ENCODE data around the gene SLC35F1. TPM values are rescaled to one million over a fixed set of nuclear protein-coding genes. Genes with fewer than 3 reads are reported as not detected.

The SLC35F1 gene
- total and polyA plus RNA-seq, 2 donors (not counting 1 experiment from before 2014, with no cell fraction given), result not detected

- Histone ChIP-seq H3K27me3 (replicated peaks in 1 of 4; ENCODE audit: control extremely low read depth in 1 of 4, control insufficient read depth in 3 of 4, insufficient read depth in 4 of 4, low read length in 3 of 4) (no peaks in the 10 kb centered on the region), H3K4me1 (ENCODE audit: control insufficient read depth in 2 of 2, insufficient read depth in 2 of 2, low read length in 2 of 2) (no peaks in the 10 kb centered on the region), H3K9ac (ENCODE audit: low read length) (no peak overlapping the region), H3K9me3 (ENCODE audit: control extremely low read depth in 1 of 3, control insufficient read depth in 2 of 3, insufficient read depth in 1 of 3, low read length in 2 of 3) (peaks cover 0 to 5% (median 0%) of the 10 kb centered on the region in 3 donors), H2AFZ (ENCODE audit: insufficient read depth, low read depth, low read length, poor library complexity, severe bottlenecking) (no peak overlapping the region), H3K4me2 (replicated peaks; ENCODE audit: low read depth, low read length, poor library complexity, severe bottlenecking) (no peak overlapping the region), H3K79me2 (ENCODE audit: control insufficient read depth, insufficient read depth, low read length) (no peaks in the 10 kb centered on the region), H3K36me3 (replicated peaks in 1 of 2; ENCODE audit: control extremely low read depth in 1 of 2, control insufficient read depth in 1 of 2, extremely low read depth in 1 of 2, insufficient read depth in 2 of 2, low read length in 1 of 2) (no peaks in the 10 kb centered on the region), H4K20me1 (ENCODE audit: control insufficient read depth, insufficient read depth, low read length, poor library complexity, severe bottlenecking) (no peaks in the 10 kb centered on the region), H3K27ac (ENCODE audit: low read length in 2 of 2) (no peak overlapping the region), H3K4me3 (ENCODE audit: control extremely low read depth in 1 of 5, extremely low read depth in 1 of 5, insufficient read depth in 1 of 5, low read depth in 2 of 5, low read length in 4 of 5) (no peak overlapping the region)
- no peak for ATAC-seq (ENCODE audit: low read depth)
- H3K27me3 Mint-ChIP-seq, result peaks cover 3% of the 10 kb centered on the region
- POLR2A ChIA-PET, result no interaction called here
- DNase-seq, result no peak
- WGBS (ENCODE audit: insufficient coverage), result 83% methylated on average over 1 of the region's 1 CpG
- H3K27ac Mint-ChIP-seq, result no peak overlapping the region
- CTCF ChIA-PET, result no interaction called here
- intact Hi-C loops (cut with micrococcal nuclease), result no loop called here
- TF ChIP-seq EZH2 (IDR thresholded peaks at IDR 0.05; ENCODE audit: borderline replicate concordance, insufficient read depth, low read depth, low read length, poor library complexity, severe bottlenecking) (no peak), CTCF (IDR thresholded peaks at IDR 0.05) (no peak)
- no peak overlapping the region for H3K4me3 Mint-ChIP-seq
- no peaks in the 10 kb centered on the region for H3K9me3 Mint-ChIP-seq (ENCODE audit: insufficient read depth)
- peaks cover 10% of the 10 kb centered on the region for H3K4me1 Mint-ChIP-seq
Measured at GRCh38 chr6:118356054-118356453, 449.0 kb downstream of the SLC35F1 start.

GRCh38 chr6:118356686-118357085 lies 449.6 kb downstream of the SLC35F1 start:
- no peak overlapping the region for H3K4me2 ChIP-seq (replicated peaks; ENCODE audit: low read depth, low read length, poor library complexity, severe bottlenecking)
- intact Hi-C loops (cut with micrococcal nuclease), result no loop called here
- no peaks in the 10 kb centered on the region for H3K4me1 ChIP-seq (ENCODE audit: control insufficient read depth in 2 of 2, insufficient read depth in 2 of 2, low read length in 2 of 2)
- no peaks in the 10 kb centered on the region for H4K20me1 ChIP-seq (ENCODE audit: control insufficient read depth, insufficient read depth, low read length, poor library complexity, severe bottlenecking)
- DNase-seq, result no peak
- H3K27me3 ChIP-seq (replicated peaks in 1 of 4; ENCODE audit: control extremely low read depth in 1 of 4, control insufficient read depth in 3 of 4, insufficient read depth in 4 of 4, low read length in 3 of 4), result no peaks in the 10 kb centered on the region
- Mint-ChIP-seq H3K27ac (no peak overlapping the region), H3K4me3 (no peak overlapping the region), H3K4me1 (peaks cover 10% of the 10 kb centered on the region), H3K27me3 (peaks cover 3% of the 10 kb centered on the region), H3K9me3 (ENCODE audit: insufficient read depth) (no peaks in the 10 kb centered on the region)
- ATAC-seq (ENCODE audit: low read depth), result no peak
- H3K4me3 ChIP-seq (ENCODE audit: control extremely low read depth in 1 of 5, extremely low read depth in 1 of 5, insufficient read depth in 1 of 5, low read depth in 2 of 5, low read length in 4 of 5), result no peak overlapping the region
- no peak overlapping the region for H3K9ac ChIP-seq (ENCODE audit: low read length)
- no peaks in the 10 kb centered on the region for H3K36me3 ChIP-seq (replicated peaks in 1 of 2; ENCODE audit: control extremely low read depth in 1 of 2, control insufficient read depth in 1 of 2, extremely low read depth in 1 of 2, insufficient read depth in 2 of 2, low read length in 1 of 2)
- TF ChIP-seq EZH2 (IDR thresholded peaks at IDR 0.05; ENCODE audit: borderline replicate concordance, insufficient read depth, low read depth, low read length, poor library complexity, severe bottlenecking) (no peak), CTCF (IDR thresholded peaks at IDR 0.05) (no peak)
- no peak overlapping the region for H3K27ac ChIP-seq (ENCODE audit: low read length in 2 of 2)
- CTCF ChIA-PET, result no interaction called here
- H3K9me3 ChIP-seq (ENCODE audit: control extremely low read depth in 1 of 3, control insufficient read depth in 2 of 3, insufficient read depth in 1 of 3, low read length in 2 of 3), result peaks cover 0 to 5% (median 0%) of the 10 kb centered on the region in 3 donors
- POLR2A ChIA-PET, result no interaction called here
- H2AFZ ChIP-seq (ENCODE audit: insufficient read depth, low read depth, low read length, poor library complexity, severe bottlenecking), result no peak overlapping the region
- no peaks in the 10 kb centered on the region for H3K79me2 ChIP-seq (ENCODE audit: control insufficient read depth, insufficient read depth, low read length)

Other genes starting within 250 kb of the SLC35F1 start
- gene NUS1, start 231.8 kb upstream of the SLC35F1 start, total RNA-seq, result 22.1 and 23.1 TPM in 2 replicates
- 6.2 and 8.8 TPM in 2 replicates for gene NUS1, start 231.8 kb upstream of the SLC35F1 start, polyA plus RNA-seq